HG03432 (cell line): ENCODE data around the gene IGFBP6.

ENCODE experiments used
- ATAC-seq: cut with Tn5 transposase; IDR thresholded peaks from one replicate; pipeline ENCODE4 v1.9.1; 2021; ENCODE audit warnings: mild to moderate bottlenecking, moderate library complexity; ENCODE audit not compliant: unreplicated experiment

IGFBP6 gene

DNA sequence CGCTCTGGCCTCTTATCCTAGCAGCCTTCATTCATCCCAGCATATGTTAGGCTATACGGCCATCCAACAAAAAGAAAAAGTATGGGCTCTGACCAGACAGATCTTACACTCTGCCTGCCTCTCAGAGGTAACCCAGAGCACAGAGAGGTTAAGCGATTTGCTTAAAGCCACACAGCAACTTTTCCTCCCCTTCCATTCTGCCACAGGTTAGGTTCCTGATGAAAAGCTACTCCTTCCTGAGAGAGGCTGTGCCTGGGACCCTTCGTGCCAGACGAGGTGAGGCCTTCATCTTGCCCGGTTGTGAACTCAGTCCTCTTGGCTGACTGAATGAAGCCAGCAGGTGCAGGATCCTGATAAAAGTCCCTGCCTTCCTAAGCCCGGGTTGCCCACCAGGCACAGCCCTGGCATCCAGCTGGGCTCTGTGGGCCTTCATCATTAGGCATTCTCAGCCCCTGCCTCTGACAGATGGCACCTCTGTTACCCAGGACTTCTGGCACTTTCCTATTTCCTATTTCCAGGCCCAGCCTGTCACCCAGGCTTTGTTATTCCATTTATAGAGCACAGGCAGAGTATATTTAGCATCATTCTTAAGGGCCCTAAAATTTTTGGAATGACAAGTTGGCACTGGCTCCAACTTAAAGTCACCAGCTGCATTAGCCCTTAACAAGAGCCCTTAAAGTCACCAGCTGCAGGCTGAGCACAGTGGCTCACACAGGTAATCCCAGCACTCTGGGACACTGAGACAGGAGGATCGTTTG, 18.6 kb downstream of the IGFBP6 start:
- no peak for ATAC-seq

DNA sequence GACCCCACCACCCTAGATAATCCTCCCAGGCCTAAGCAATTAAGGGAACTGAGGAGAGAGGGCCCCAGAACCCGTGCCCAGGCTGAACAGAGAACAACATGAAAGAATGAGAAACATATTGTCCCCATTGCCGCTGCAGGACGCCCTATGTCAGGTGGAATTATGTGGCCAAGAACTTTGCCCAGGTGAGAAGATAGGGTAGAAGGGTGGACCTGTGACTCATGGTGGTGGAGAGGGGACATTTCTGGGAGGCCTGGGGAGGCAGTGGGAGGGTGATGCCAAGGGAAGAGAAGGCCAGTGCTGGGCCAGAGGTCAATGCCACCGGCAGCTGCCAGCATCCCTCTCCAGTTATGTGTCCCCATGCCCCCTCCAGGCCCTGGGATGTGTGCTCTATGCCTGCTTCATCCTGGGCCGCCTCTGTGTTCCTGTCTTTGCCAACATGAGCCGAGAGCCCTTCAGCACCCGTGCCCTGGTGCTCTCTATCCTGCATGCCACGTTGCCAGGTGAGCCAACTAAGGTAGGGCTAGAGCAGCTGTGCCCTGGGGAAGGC, 21.4 kb downstream of the IGFBP6 start:
- no peak for ATAC-seq

DNA sequence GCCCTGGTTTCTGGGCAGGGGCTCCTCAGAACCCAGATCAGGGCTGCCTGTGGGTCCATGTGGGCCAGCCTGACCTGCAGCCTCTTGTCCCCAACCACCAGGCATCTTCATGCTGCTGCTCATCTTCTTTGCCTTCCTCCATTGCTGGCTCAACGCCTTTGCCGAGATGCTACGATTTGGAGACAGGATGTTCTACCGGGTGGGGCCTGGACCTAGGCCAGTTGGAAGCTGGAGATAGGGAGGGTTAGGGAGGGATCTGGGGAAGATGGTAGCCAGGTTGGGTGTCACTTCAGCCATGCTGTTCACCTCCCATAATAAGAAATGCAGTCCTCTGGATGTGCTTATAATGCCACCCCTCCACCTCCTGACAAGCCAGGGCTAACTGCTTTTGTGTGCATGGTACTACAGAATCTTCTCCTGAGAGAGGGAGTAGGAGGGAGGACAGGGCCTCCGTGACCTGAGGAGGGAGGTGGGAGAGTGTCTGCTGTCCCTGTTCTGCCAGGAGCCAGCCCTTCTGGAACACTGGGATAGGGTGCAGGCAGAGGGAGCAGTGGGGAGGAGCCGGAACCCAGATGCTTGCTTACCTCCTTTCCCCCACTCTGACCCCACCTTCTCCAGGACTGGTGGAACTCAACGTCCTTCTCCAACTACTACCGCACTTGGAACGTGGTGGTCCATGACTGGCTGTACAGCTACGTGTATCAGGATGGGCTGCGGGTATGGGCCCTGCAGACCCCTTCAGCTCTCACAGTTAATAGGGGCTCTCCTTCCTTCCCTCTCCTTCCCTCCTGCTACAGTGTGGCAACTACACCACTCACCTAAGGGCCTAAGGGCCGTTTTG, 23.4 kb downstream of the IGFBP6 start:
- ATAC-seq: no peak

DNA sequence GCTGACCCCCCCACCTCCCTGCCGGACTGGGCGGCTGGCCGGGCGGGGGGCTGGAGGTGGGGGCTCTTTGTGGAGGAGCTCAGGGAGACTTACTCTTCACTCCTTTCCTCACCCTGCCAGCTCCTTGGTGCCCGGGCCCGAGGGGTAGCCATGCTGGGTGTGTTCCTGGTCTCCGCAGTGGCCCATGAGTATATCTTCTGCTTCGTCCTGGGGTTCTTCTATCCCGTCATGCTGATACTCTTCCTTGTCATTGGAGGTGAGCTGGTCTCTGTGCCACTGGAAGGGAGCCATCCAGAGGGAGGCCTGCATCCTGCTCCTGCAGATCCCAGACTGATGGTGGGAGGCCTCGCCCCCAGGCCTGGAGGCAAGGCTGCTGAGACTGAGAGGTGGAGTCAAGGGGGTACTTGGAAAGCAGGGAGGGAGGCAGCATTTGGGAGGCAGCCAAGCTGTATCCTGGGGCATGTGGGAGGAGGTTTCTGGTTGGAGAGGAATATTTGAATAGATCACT, 25.5 kb downstream of the IGFBP6 start:
- ATAC-seq: no peak

DNA sequence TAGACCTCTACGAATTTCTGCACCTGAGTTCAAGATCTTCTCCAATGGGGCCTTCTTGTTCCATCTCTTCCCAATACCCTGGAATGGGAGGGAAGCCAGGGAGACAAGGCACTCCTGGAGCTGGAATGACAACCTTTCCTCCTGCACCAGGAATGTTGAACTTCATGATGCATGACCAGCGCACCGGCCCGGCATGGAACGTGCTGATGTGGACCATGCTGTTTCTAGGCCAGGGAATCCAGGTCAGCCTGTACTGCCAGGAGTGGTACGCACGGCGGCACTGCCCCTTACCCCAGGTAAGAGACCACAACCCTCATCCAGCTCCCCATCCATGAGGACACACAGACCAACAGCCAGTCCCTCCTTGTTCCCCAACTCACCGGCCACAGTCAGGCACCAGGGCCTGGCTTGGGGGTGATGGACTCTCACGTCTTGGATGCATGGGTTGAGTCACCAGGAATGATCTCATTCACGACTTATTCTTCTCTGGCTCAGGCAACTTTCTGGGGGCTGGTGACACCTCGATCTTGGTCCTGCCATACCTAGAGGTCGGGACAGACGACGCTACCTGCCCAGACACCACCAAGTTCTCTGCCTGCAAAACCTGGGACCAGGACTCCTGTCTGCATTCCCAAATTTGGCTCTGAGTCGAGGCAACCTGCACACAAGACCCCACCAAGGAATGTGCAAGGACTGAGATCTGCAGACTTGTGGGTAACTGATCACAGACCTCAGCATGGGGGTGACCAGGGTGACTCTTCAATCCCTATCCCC, 26.3 kb downstream of the IGFBP6 start:
- ATAC-seq: no peak

DNA sequence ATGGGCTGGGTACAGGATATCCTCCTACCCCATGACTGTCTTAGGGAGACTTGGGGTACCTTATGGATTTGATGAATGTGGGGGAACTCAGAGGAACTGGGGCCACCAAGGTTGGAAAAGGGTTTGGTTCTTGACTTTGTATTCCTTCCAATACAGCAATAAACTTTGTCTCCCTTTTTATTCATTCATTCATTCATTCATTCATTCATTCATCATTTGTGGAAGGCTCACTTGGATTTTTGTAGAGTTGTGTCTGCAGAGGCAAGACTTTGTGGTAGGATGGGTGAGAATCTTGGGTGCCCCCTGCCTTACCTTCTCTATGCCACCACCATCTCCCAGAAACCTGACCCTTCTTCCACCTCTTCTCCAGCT, 26.9 kb downstream of the IGFBP6 start:
- no peak for ATAC-seq

DNA sequence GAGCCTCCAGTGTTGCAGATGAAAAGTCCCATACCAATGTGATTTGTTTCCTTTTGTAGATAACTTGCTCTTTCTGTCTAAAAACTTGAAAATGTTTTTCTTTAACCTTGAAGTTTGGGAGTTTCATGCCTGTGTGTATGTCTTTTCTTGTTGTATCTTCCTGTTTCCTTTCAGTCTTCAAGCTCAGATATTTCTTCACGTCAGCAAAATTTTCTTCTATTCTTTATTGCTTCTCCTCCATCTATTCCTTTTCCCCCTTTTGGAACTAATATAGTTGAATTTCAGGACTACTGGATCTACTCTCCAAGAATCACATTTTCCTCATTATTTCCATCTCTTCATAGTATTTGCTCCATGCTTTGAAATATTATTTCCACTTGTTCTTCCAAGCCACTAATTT, 29.7 kb downstream of the IGFBP6 start:
- ATAC-seq: no peak

DNA sequence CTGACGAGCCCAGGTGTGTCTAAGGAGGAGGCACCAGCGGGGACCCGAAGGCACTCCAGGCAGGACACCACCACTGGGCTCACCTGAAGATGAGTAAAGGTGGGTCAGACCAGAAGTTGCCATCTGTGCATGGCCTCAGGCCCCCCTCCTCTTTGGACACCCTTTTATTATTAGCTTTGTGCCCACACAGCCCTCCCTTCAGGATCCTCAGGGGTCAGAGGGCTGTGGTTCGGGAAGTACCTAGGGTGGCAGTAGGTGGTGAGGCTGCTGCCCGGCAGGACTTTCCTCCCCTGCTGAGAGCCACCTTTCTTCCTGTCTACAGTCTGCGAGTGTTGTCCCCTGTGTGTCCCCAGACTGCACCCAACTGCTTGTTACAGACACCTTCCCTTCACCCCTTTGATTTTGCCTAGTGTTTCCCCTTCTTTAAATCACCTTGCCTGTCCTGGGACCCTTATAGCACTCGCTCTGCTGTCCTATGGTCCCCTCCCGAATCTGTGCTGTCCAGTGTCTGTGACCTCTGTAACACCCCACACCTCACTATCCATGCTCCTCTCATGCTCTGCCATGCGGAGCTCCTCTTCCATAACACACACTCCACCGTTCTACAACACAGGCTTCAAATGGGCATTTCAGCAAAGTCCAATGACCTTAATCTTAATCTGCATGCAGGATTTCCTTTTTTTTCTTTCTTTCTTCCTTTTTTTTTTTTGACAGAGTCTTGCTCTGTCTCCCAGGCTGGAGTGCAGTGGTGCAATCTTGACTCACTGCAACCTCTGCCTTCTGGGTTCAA, 31.5 kb downstream of the IGFBP6 start:
- ATAC-seq: no peak

DNA sequence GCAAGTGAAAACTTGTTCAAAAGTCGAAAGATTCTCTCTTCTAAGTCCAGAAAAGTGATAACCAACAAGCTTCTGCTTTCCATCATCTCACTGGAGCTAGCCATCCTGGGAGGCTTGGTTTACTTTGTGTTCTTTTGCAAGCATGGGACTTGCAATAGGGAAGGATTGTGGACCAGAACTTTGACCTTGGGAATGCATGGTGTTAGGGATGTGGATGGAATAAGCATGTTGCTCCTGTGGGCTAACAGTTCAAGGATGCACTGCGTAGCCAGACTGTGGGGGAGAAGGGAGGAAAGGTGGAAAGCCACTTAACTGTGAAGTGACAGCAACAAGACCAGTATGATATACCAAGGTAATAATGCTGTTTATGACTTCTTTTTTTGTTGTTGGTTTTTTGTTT, 34.4 kb downstream of the IGFBP6 start:
- no peak for ATAC-seq

DNA sequence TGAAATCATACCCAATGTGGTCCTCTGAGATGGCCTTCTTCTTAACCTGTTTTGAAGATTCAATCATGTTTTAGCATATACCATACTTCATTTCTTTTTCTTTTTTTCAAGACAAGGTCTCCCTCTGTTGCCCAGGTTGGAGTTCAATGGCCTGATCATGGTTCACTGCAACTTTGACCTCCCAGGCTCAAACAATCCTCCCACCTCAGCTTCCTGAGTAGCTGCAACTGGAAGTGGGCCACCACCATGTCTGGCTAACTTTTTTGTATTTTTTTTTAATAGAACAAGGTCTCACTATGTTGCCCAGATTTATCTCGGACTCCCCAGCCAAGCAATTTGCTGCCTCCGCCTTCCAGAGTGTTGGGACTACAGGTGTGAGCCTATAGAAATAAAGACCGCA, 36.3 kb downstream of the IGFBP6 start:
- no peak for ATAC-seq

DNA sequence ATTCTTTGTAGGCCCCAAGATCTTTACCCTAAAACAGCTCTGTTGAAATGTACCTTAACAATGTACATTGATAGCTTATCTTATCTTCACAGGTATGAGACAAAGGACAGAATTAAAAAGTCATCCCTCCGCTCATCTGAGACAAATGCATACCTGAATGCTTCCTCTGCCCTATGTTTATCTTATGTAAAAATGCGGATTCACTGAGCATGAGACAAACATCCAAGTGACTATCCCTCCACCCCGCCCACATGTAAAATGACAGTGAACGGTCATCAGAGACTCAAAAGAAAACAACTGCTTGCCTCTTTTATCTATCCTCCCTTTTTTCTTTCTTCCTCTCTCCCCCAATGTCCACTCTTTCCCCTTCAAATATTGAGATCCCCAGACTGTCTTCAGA, 45.9 kb downstream of the IGFBP6 start:
- no peak for ATAC-seq

DNA sequence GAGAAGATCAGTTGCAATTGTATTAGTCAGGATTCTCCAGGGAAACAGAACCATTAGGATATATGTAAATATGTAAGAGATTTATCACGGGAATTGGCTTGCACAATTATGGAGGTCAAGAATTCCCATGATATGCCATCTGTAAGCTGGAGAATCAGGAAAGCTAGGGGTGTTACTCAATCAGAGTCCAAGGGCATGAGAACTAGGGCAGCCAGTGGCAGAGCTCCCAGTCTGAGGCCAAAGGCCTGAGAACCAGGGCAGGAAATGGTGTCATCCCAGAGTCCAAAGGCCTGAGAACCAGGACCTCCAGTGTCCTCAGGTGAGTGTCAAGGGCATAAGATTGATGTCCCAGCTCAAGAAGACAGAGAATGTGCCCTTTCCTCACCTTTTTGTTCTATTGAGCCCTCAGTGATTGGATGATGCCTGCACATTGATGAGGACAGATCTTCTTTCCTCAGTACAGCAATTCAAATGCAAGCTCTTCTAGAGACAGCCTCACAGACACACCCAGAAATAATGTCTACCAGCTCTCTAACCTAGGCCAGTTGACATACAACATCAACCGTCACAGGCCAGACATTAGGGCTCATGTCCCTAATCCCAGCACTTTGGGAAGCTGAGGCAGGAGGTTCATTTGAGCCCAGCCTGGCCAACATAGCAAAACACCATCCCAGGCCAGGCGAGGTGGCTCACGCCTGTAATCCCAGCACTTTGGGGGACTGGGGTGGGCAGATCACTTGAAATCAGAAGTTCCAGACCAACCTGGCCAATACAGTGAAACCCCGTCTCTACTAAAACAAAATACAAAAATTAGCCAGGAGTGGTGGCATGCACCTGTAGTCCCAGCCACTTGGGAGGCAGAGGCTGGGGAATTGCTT, 48.2 kb downstream of the IGFBP6 start:
- ATAC-seq: no peak

DNA sequence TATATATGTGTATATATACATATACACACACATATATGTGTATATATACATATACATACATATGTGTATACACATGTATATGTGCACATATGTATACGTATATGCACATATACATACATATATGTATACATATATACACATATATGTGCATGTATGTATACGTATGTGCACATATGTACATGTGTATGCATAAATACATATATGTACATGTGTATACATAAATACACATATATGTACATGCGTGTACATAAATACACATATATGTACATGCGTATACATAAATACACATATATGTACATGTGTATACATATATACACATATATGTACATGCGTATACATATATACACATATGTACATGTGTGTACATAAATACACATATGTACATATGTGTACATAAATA, 49.7 kb downstream of the IGFBP6 start:
- no peak for ATAC-seq

DNA sequence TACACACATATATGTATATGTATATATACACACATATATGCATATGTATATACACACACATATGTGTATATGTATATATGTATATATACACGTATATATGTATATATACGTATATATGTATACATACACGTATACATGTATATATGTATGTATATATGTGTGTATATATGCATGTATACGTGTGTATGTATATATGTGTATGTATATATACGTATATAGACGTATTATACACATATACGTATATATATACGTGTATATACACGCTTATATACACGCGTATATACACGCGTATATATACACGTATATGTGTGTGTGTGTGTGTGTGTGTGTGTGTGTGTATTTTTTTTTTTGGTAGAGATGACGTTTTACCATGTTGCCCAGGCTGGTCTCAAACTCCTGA, 50.2 kb downstream of the IGFBP6 start:
- no peak for ATAC-seq

DNA sequence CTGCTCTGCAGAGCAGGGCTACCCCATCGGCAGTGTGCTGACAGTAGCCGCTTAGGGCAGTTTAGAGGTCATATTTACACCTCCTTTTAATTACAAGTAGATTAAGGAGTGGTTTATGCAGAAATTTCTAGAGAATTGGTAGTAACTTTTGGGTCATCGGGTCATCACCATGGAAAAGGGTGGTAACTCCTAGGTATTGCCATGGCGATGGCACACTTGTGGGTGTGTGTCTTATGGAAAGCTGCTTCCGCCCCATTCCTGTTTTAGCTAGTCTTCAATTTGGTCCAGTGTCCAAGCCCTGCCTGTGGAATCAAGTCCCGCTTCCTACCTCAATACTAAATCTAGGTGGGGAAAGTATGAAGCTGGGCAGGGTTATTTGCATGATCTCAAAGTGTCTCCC, 53.6 kb downstream of the IGFBP6 start:
- no peak for ATAC-seq
